GM19467 (cell line): ENCODE data around the gene SLX4IP.
A peak's percentile ranks its signal among the peaks of the same experiment; 100 is the strongest.

Experiments
- ATAC-seq: cut with Tn5 transposase; IDR thresholded peaks from one replicate; pipeline ENCODE4 v1.9.1; 2021; ENCODE audit warnings: mild to moderate bottlenecking, moderate library complexity; ENCODE audit not compliant: unreplicated experiment

SLX4IP gene

GRCh38 chr20:10427060-10427692 is 7.9 kb upstream of the SLX4IP start:
- no peak for ATAC-seq

GRCh38 chr20:10428008-10428407 is 7.1 kb upstream of the SLX4IP start:
- no peak for ATAC-seq

GRCh38 chr20:10429443-10429981 is 5.6 kb upstream of the SLX4IP start:
- ATAC-seq: no peak

- no peak for ATAC-seq
Measured at GRCh38 chr20:10430000-10430466, 5.1 kb upstream of the SLX4IP start.

- no peak for ATAC-seq
Measured at GRCh38 chr20:10430704-10431103, 4.4 kb upstream of the SLX4IP start.

- ATAC-seq: no peak
Measured at GRCh38 chr20:10432079-10432478, 3.0 kb upstream of the SLX4IP start.

- ATAC-seq: no peak
Measured at GRCh38 chr20:10433014-10433622, 2.0 kb upstream of the SLX4IP start.

GRCh38 chr20:10433623-10434466 is 1.3 kb upstream of the SLX4IP start, which contains the start of gene MKKS:
Gene MKKS (minus strand): TSS chr20:10434222. CDS start chr20:10413514, 20,708 bp downstream.
- ATAC-seq: peak; percentile 47

- peak; percentile 41 for ATAC-seq
Measured at GRCh38 chr20:10434467-10434831, 656 bp upstream of the SLX4IP start.

- no peak for ATAC-seq
Measured at GRCh38 chr20:10436053-10436699, 1.1 kb downstream of the SLX4IP start.

GRCh38 chr20:10438217-10438616 is 3.1 kb downstream of the SLX4IP start:
- no peak for ATAC-seq

GRCh38 chr20:10443936-10444335 is 8.8 kb downstream of the SLX4IP start:
- no peak for ATAC-seq

- no peak for ATAC-seq
Measured at GRCh38 chr20:10445758-10446157, 10.7 kb downstream of the SLX4IP start.

- ATAC-seq: peak; percentile 92
Measured at GRCh38 chr20:10447028-10447427, 11.9 kb downstream of the SLX4IP start.

- ATAC-seq: no peak
Measured at GRCh38 chr20:10448270-10449156, 13.4 kb downstream of the SLX4IP start.

- no peak for ATAC-seq
Measured at GRCh38 chr20:10449270-10449669, 14.2 kb downstream of the SLX4IP start.

- ATAC-seq: peak; percentile 77
Measured at GRCh38 chr20:10453241-10453640, 18.1 kb downstream of the SLX4IP start.

- ATAC-seq: no peak
Measured at GRCh38 chr20:10454151-10454750, 19.1 kb downstream of the SLX4IP start.

GRCh38 chr20:10461495-10461894 is 26.4 kb downstream of the SLX4IP start:
- no peak for ATAC-seq

GRCh38 chr20:10462516-10462915 is 27.4 kb downstream of the SLX4IP start:
- ATAC-seq: no peak
